GM23338 (cell line): Measurements from ENCODE around the gene CEBPE. TPM values are rescaled to one million over a fixed set of nuclear protein-coding genes. Genes with fewer than 3 reads are reported as not detected.

Source experiments
- ATAC-seq: fragments of 200-7000 bp; cut with Tn5 transposase; 3 replicates; pipeline ENCODE4 v1.9.1; 2020
- DNase-seq: peaks from one replicate; pipeline ENCODE4 v3.0.0-alpha.2; 2015; ENCODE audit warnings: low spot score
- H2AFZ ChIP-seq: fragments of 200-600 bp; sonication (generic); 2 replicates; pipeline ENCODE4 v1.8.0; 2016; ENCODE audit warnings: antibody characterized with exemption, mild to moderate bottlenecking, moderate library complexity
- H3F3A ChIP-seq: fragments of 200-600 bp; sonication (generic); replicated peaks from 2 replicates; pipeline ENCODE4 v1.8.0; 2017; ENCODE audit warnings: antibody characterized with exemption, mixed run types, low read depth
- H3K27ac ChIP-seq: fragments of 200-600 bp; sonication (generic); 2 replicates; pipeline ENCODE4 v1.6.1; 2016; ENCODE audit warnings: low read depth
- H3K27me3 ChIP-seq: fragments of 200-600 bp; sonication (generic); 2 replicates; pipeline ENCODE4 v1.8.0; 2016; ENCODE audit warnings: mild to moderate bottlenecking, mixed run types, moderate library complexity; ENCODE audit not compliant: insufficient read depth
- H3K36me3 ChIP-seq: fragments of 200-600 bp; sonication (generic); 2 replicates; pipeline ENCODE4 v1.8.0; 2016; ENCODE audit warnings: mild to moderate bottlenecking; ENCODE audit not compliant: insufficient read depth
- H3K4me1 ChIP-seq: fragments of 200-600 bp; sonication (generic); 2 replicates; pipeline ENCODE4 v1.8.0; 2016; ENCODE audit warnings: mild to moderate bottlenecking, moderate library complexity; ENCODE audit not compliant: insufficient read depth
- H3K4me2 ChIP-seq: fragments of 200-600 bp; sonication (generic); 2 replicates; pipeline ENCODE4 v1.7.1; 2017; ENCODE audit warnings: mixed run types
- H3K4me3 ChIP-seq: fragments of 200-600 bp; sonication (generic); 2 replicates; pipeline ENCODE4 v1.6.1; 2016; ENCODE audit warnings: mixed run types
- H3K79me2 ChIP-seq: fragments of 200-600 bp; sonication (generic); replicated peaks from 2 replicates; pipeline ENCODE4 v1.8.0; 2017; ENCODE audit warnings: mild to moderate bottlenecking; ENCODE audit not compliant: insufficient read depth
- H3K9me2 ChIP-seq: fragments of 200-600 bp; sonication (generic); 2 replicates; pipeline ENCODE4 v1.8.0; 2017; ENCODE audit not compliant: insufficient read depth
- H4K20me1 ChIP-seq: fragments of 200-600 bp; sonication (generic); replicated peaks from 2 replicates; pipeline ENCODE4 v1.8.0; 2017; ENCODE audit warnings: mild to moderate bottlenecking; ENCODE audit not compliant: insufficient read depth
- H3K27ac Mint-ChIP-seq: 2 replicates; pipeline ENCODE4 v1.8.0; 2020; ENCODE audit warnings: inconsistent platforms, mild to moderate bottlenecking, moderate library complexity, mixed read lengths
- H3K27me3 Mint-ChIP-seq: 3 replicates; pipeline ENCODE4 v1.8.0; 2022; ENCODE audit warnings: low read depth, mild to moderate bottlenecking, moderate library complexity, mixed read lengths, inconsistent platforms; ENCODE audit not compliant: insufficient read depth, poor library complexity
- H3K36me3 Mint-ChIP-seq: 3 replicates; pipeline ENCODE4 v1.8.0; 2021; ENCODE audit warnings: low read depth, mild to moderate bottlenecking, inconsistent platforms, moderate library complexity, mixed read lengths
- H3K4me1 Mint-ChIP-seq: 3 replicates; pipeline ENCODE4 v1.8.0; 2020; ENCODE audit warnings: mild to moderate bottlenecking, inconsistent platforms, mixed read lengths
- H3K4me3 Mint-ChIP-seq: 3 replicates; pipeline ENCODE4 v1.8.0; 2021; ENCODE audit warnings: moderate library complexity, mild to moderate bottlenecking, inconsistent platforms, mixed read lengths
- H3K9me3 Mint-ChIP-seq: 3 replicates; pipeline ENCODE4 v1.8.0; 2020; ENCODE audit warnings: moderate library complexity, mild to moderate bottlenecking, inconsistent platforms, mixed read lengths
- EZH2 ChIP-seq: fragments of 200-600 bp; sonication (generic); IDR thresholded peaks from one replicate; pipeline ENCODE4 v1.8.0; 2017; ENCODE audit warnings: antibody characterized with exemption, mild to moderate bottlenecking, low read depth; ENCODE audit not compliant: unreplicated experiment
- NANOG ChIP-seq: IDR thresholded peaks from 2 replicates; pipeline ENCODE4 v1.6.1; 2016; ENCODE audit warnings: antibody characterized with exemption, borderline replicate concordance
- POLR2AphosphoS5 ChIP-seq: IDR thresholded peaks from 2 replicates; pipeline ENCODE4 v1.6.1; 2016; ENCODE audit warnings: antibody characterized with exemption, low read depth
- STAT1 ChIP-seq: IDR thresholded peaks from one replicate; pipeline ENCODE4 v1.6.1; 2016; ENCODE audit warnings: antibody characterized with exemption; ENCODE audit not compliant: unreplicated experiment
- polyA plus RNA-seq: library from polyadenylated mRNA; unstranded; fragments of >200 nt; fragmentation: Nextera tagmentation; extraction: Ambion mirVana; gene quantifications from 2 replicates; pipeline ENCODE4 v1.2.1, GENCODE V29; 2016
- total RNA-seq: library from RNA; depleted of rRNA; stranded (reverse); fragments of >200 nt; shearing (Covaris generic); gene quantifications from 2 replicates; pipeline ENCODE4 v1.2.3, GENCODE V29; 2014
- TF ChIP-seq, protein P1 (sequence below): fragments of 250-450 bp; sonication (Bioruptor Pico); IDR thresholded peaks from 2 replicates; pipeline ENCODE4 v1.5.0; 2020; ENCODE audit warnings: mild to moderate bottlenecking, moderate library complexity
- TF ChIP-seq, protein P2 (sequence below): IDR thresholded peaks from one replicate; pipeline ENCODE4 v1.6.1; 2018; ENCODE audit warnings: antibody characterized with exemption; ENCODE audit not compliant: unreplicated experiment
- TF ChIP-seq, protein P3 (sequence below): IDR thresholded peaks from 2 replicates; pipeline ENCODE4 v1.6.1; 2016; ENCODE audit warnings: antibody characterized with exemption

The CEBPE gene
- total and polyA plus RNA-seq, 2 experiments from 2014 or later, result not detected

DNA sequence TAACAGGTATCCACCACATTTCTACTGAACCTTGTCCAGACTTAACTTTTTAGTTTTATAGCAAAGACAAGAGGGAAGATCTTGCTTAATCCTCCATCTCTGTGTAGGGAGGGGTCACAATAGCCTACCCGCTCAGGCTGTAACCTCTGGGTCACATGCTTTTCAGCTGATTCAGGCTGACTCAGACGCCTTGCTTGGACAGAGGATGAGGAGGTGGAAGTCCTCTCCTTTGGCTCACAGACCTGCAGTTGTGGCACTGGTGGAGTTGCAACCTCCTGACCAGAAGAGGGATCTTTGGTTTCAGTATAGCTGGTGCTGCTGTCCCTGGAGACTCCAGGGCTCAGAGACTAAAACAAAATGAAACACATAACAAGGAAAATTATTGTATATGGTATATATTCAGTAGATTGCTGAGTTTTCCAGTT is 40.4 kb downstream of the CEBPE start (continued):
- TF ChIP-seq, protein P1, sequence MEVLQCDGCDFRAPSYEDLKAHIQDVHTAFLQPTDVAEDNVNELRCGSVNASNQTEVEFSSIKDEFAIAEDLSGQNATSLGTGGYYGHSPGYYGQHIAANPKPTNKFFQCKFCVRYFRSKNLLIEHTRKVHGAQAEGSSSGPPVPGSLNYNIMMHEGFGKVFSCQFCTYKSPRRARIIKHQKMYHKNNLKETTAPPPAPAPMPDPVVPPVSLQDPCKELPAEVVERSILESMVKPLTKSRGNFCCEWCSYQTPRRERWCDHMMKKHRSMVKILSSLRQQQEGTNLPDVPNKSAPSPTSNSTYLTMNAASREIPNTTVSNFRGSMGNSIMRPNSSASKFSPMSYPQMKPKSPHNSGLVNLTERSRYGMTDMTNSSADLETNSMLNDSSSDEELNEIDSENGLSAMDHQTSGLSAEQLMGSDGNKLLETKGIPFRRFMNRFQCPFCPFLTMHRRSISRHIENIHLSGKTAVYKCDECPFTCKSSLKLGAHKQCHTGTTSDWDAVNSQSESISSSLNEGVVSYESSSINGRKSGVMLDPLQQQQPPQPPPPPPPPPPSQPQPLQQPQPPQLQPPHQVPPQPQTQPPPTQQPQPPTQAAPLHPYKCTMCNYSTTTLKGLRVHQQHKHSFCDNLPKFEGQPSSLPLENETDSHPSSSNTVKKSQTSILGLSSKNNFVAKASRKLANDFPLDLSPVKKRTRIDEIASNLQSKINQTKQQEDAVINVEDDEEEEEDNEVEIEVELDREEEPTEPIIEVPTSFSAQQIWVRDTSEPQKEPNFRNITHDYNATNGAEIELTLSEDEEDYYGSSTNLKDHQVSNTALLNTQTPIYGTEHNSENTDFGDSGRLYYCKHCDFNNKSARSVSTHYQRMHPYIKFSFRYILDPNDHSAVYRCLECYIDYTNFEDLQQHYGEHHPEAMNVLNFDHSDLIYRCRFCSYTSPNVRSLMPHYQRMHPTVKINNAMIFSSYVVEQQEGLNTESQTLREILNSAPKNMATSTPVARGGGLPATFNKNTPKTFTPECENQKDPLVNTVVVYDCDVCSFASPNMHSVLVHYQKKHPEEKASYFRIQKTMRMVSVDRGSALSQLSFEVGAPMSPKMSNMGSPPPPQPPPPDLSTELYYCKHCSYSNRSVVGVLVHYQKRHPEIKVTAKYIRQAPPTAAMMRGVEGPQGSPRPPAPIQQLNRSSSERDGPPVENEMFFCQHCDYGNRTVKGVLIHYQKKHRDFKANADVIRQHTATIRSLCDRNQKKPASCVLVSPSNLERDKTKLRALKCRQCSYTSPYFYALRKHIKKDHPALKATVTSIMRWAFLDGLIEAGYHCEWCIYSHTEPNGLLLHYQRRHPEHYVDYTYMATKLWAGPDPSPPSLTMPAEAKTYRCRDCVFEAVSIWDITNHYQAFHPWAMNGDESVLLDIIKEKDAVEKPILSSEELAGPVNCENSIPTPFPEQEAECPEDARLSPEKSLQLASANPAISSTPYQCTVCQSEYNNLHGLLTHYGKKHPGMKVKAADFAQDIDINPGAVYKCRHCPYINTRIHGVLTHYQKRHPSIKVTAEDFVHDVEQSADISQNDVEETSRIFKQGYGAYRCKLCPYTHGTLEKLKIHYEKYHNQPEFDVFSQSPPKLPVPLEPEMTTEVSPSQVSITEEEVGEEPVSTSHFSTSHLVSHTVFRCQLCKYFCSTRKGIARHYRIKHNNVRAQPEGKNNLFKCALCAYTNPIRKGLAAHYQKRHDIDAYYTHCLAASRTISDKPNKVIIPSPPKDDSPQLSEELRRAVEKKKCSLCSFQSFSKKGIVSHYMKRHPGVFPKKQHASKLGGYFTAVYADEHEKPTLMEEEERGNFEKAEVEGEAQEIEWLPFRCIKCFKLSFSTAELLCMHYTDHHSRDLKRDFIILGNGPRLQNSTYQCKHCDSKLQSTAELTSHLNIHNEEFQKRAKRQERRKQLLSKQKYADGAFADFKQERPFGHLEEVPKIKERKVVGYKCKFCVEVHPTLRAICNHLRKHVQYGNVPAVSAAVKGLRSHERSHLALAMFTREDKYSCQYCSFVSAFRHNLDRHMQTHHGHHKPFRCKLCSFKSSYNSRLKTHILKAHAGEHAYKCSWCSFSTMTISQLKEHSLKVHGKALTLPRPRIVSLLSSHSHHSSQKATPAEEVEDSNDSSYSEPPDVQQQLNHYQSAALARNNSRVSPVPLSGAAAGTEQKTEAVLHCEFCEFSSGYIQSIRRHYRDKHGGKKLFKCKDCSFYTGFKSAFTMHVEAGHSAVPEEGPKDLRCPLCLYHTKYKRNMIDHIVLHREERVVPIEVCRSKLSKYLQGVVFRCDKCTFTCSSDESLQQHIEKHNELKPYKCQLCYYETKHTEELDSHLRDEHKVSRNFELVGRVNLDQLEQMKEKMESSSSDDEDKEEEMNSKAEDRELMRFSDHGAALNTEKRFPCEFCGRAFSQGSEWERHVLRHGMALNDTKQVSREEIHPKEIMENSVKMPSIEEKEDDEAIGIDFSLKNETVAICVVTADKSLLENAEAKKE (CRISPR knock-in tag), result no peak
- TF ChIP-seq NANOG (no peak), POLR2AphosphoS5 (no peak)

DNA sequence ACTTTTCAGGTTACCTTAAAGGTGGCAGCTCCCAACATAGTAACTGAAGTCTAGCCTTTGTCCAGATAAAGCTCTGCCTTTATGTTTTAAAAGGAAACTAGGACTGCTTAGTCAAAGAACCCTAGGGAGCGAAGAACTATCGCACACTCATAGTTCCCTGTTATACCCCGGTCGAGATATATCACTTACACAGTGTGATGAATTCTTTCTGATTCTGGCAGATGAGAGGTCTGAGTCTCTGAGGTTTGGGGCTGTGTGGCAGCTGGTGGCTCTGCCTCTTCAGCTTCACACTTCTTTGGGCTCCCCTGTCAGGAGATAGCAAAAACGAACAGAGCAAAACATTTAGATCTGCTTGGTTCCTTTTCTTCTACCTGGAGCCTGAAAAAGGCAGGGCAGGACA is 41.1 kb downstream of the CEBPE start:
- Mint-ChIP-seq H3K36me3 (peaks cover 89% of the 10 kb centered on the region), H3K27ac (no peak overlapping the region), H3K4me1 (peaks cover 2% of the 10 kb centered on the region), H3K9me3 (no peaks in the 10 kb centered on the region), H3K4me3 (no peak overlapping the region), H3K27me3 (peaks cover 2% of the 10 kb centered on the region)
- no peaks in the 10 kb centered on the region for H3K27me3 ChIP-seq
- TF ChIP-seq, protein P2, sequence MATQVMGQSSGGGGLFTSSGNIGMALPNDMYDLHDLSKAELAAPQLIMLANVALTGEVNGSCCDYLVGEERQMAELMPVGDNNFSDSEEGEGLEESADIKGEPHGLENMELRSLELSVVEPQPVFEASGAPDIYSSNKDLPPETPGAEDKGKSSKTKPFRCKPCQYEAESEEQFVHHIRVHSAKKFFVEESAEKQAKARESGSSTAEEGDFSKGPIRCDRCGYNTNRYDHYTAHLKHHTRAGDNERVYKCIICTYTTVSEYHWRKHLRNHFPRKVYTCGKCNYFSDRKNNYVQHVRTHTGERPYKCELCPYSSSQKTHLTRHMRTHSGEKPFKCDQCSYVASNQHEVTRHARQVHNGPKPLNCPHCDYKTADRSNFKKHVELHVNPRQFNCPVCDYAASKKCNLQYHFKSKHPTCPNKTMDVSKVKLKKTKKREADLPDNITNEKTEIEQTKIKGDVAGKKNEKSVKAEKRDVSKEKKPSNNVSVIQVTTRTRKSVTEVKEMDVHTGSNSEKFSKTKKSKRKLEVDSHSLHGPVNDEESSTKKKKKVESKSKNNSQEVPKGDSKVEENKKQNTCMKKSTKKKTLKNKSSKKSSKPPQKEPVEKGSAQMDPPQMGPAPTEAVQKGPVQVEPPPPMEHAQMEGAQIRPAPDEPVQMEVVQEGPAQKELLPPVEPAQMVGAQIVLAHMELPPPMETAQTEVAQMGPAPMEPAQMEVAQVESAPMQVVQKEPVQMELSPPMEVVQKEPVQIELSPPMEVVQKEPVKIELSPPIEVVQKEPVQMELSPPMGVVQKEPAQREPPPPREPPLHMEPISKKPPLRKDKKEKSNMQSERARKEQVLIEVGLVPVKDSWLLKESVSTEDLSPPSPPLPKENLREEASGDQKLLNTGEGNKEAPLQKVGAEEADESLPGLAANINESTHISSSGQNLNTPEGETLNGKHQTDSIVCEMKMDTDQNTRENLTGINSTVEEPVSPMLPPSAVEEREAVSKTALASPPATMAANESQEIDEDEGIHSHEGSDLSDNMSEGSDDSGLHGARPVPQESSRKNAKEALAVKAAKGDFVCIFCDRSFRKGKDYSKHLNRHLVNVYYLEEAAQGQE, result no peak
- TF ChIP-seq EZH2, result no peak
- no peak for TF ChIP-seq NANOG
- TF ChIP-seq STAT1, result no peak
- TF ChIP-seq, protein P3, sequence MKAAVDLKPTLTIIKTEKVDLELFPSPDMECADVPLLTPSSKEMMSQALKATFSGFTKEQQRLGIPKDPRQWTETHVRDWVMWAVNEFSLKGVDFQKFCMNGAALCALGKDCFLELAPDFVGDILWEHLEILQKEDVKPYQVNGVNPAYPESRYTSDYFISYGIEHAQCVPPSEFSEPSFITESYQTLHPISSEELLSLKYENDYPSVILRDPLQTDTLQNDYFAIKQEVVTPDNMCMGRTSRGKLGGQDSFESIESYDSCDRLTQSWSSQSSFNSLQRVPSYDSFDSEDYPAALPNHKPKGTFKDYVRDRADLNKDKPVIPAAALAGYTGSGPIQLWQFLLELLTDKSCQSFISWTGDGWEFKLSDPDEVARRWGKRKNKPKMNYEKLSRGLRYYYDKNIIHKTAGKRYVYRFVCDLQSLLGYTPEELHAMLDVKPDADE, result no peak
- no peak for TF ChIP-seq POLR2AphosphoS5
- no peak overlapping the region for H3K4me2 ChIP-seq
- DNase-seq (no peak), ATAC-seq (no peak)
- no peaks in the 10 kb centered on the region for H3K9me2 ChIP-seq
- H3F3A ChIP-seq, result peaks cover 40% of the 10 kb centered on the region
- peaks cover 85% of the 10 kb centered on the region for H3K36me3 ChIP-seq
- no peaks in the 10 kb centered on the region for H3K4me1 ChIP-seq
- H2AFZ ChIP-seq, result no peak overlapping the region
- no peak overlapping the region for H3K4me3 ChIP-seq
- peaks cover 28% of the 10 kb centered on the region for H4K20me1 ChIP-seq
- no peak overlapping the region for H3K27ac ChIP-seq
- H3K79me2 ChIP-seq, result peaks cover 23% of the 10 kb centered on the region
